Measurements from ENCODE around the gene EWSR1.
"Not testable (repeated sequence)": the region's sequence is repeated elsewhere in the genome, so short reads cannot be mapped to it uniquely, and the experiment has no call there.

Gene EWSR1

GRCh38 chr22:29267858-29268510 is at the start of gene EWSR1, which contains the start of gene RHBDD3:
Gene EWSR1 (plus strand): TSS chr22:29268268. CDS start chr22:29268337, 69 bp downstream.
Gene RHBDD3 (minus strand): TSS chr22:29267981. CDS start chr22:29265626, 2,355 bp downstream.
- DNase-seq, result peak; percentile 95 to 96

GRCh38 chr22:29218758-29219408 is 49.2 kb upstream of the EWSR1 start:
- DNase-seq, result no peak

- DNase-seq, result not testable (repeated sequence)
These were observed 48.7 kb upstream of the EWSR1 start for GRCh38 chr22:29219409-29219782.

GRCh38 chr22:29219881-29220670 is 48.0 kb upstream of the EWSR1 start:
- no peak for DNase-seq

GRCh38 chr22:29224121-29224858 is 43.8 kb upstream of the EWSR1 start:
- DNase-seq, result no peak

GRCh38 chr22:29224859-29225410 is 43.1 kb upstream of the EWSR1 start:
- no peak for DNase-seq

- DNase-seq, result no peak
These were observed 42.5 kb upstream of the EWSR1 start for GRCh38 chr22:29225422-29226090.

- no peak for DNase-seq
These were observed 41.6 kb upstream of the EWSR1 start for GRCh38 chr22:29226351-29226981.

GRCh38 chr22:29230972-29231875 is 36.8 kb upstream of the EWSR1 start:
- no peak for DNase-seq

- DNase-seq, result no peak
These were observed 35.8 kb upstream of the EWSR1 start for GRCh38 chr22:29231971-29232959.

GRCh38 chr22:29233277-29233877 is 34.7 kb upstream of the EWSR1 start:
- DNase-seq, result no peak

GRCh38 chr22:29240481-29240880 is 27.6 kb upstream of the EWSR1 start:
- DNase-seq, result not testable (repeated sequence)

GRCh38 chr22:29243874-29244446 is 24.1 kb upstream of the EWSR1 start:
- DNase-seq, result no peak

- DNase-seq, result no peak
These were observed 23.1 kb upstream of the EWSR1 start for GRCh38 chr22:29244785-29245625.

GRCh38 chr22:29245626-29246385 is 22.3 kb upstream of the EWSR1 start:
- peak; percentile 75 to 77 for DNase-seq

GRCh38 chr22:29247891-29248290 is 20.2 kb upstream of the EWSR1 start:
- not testable (repeated sequence) for DNase-seq

GRCh38 chr22:29251265-29251664 is 16.8 kb upstream of the EWSR1 start:
- DNase-seq, result no peak
